GM19239 (cell line): Measurements from ENCODE around the gene ATP8A2.
"Not testable (repeated sequence)": the region's sequence is repeated elsewhere in the genome, so short reads cannot be mapped to it uniquely, and the experiment has no call there.

Experiments used
- DNase-seq: peaks from one replicate; pipeline ENCODE4 v3.0.0; 2011; ENCODE audit warnings: low spot score; ENCODE audit not compliant: insufficient read length
- FAIRE-seq: peaks from 2 replicates; lab custom pipeline; 2011; peaks lifted over from hg19 to GRCh38; lab: Jason Lieb, UNC

The ATP8A2 gene

DNA sequence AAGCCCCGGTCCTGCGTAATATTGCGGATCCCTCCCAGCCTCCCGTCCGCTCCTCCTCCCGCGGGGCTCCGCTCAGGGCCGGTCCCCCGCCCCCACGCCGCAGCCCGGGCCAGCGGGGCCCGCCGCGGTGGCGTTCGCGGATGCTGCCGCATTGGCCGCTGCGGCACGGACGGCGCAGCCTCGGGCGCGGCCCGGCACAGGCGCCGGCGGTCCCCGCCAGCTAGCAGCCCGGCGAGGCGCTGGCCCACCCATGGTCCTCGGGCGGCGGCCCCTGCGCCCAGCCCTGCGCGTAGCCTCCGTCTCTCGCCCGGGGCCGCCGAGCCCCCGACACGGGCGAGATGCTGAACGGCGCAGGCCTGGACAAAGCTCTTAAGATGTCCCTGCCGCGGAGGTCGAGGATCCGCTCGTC is at the start of gene ATP8A2:
TSS of gene ATP8A2 (plus strand) at position 100 of the 409 bp plus-strand sequence. CDS start at position 339, 239 bp downstream.
- DNase-seq (no peak), FAIRE-seq (no peak)

DNA sequence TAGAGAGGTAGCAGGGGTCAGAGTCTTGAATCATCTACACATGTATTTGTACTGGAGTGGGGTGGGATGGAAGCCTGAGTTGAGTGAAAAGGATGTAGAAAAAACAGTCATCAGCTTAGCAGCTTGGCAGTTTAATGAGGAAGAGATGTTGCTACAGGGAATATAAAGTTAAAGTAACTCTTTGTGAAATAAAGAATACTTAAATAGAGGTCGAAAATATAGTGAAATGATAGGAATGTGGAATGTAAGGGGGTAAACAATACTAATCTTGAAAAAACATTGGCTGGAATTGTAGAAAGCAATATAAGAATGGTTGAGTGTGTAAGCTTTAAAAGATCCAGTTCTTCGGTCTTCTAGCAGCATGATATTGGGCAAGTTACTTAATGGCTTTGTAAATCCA is 47.7 kb upstream of the ATP8A2 start:
- DNase-seq, result no peak
- FAIRE-seq, result no peak

DNA sequence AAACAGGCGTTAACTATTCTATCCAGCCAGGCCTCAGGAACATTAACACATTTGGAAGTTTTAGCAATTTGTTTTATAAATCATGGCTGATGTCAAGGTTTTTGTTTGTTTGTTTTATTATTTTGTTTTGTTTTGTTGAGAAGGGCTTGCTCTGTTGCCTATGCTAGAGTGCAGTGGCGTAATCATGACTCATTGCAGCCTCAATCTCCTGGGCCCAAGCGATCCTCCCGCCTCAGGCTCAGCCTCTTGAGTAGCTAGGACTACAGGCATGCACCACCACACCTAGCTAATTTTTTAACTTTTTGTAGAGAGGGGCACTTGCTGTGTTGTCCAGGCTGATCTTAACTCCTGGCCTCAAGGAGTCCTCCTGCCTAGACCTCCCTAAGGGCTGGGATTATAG is 42.1 kb upstream of the ATP8A2 start:
- FAIRE-seq (no peak), DNase-seq (no peak)

DNA sequence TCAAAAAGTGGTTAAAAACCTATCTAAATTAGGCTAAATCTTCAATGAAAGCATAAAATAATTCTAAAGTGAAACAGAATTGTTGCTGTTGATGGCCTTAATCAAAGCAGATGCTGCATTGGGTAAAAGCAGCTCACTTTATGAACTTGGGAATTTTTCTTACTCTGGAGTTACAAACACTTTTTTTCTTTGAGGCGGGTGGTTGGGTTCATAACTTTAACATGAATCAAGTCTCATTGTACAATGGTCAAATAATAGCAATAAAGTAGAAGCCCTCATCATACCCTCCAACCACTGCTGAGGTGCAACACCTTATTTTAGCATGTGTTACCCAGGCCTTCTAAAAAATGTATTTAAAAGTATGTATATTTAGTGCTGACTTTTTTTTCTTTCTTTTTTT is 41.2 kb upstream of the ATP8A2 start:
- DNase-seq (no peak), FAIRE-seq (no peak)

DNA sequence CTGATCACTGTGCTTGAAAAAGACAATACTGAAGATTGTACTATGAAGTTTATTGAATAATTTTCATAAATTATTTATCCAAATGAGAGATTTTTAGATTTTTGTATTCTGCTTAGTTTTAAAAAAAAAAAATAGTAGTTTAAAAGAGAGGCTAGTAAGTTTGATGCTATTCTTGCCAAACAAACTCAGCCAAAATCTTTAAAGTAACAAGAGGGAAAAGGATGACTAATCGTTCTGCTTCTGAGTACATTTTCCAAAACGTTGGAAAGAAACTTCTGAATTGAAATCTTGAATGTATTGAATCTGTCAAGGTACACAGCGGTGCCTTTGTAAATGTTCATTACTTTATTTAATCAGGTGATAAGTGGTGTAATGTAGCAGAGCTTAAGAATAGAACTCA is 35.9 kb upstream of the ATP8A2 start:
- FAIRE-seq, result no peak
- DNase-seq, result no peak

DNA sequence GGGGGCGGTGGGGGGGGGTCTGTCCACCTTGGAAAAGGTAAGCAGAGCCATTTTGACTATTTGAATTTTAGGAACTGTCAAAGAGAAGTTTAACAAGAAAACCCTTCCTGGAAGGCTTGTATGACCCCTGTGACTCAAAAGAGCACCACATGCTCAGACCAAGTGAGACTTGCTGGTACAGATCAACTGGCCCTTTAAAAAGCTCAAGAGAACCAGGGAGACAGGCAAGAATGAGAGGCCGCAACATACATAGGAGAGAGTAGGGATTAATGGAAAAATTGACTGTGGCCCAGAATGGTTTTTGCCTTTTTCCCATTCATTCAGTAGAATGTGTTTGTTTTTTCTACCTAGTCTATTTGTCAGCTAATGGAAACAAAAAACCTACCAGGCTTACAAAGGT is 26.2 kb upstream of the ATP8A2 start:
- DNase-seq, result no peak
- no peak for FAIRE-seq

DNA sequence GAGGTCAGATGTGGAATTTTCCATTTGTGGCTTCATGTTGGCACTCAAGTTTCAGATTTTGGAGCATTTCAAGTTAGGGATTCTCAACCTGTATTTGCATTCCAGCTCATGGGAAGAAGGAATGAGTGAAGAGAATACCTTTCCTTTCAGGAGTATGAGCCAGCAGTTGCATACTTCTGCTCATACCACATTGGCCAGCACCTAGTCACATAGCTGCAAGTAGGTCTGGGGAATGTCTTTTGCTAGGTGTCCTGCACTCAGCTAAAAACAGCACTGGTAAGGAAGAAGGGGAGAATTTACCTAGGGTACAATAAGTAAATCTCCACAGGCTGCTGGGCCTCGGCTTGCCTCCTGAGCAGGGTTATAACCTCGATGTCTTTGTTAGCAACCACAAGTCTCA is 24.6 kb upstream of the ATP8A2 start:
- DNase-seq, result no peak
- no peak for FAIRE-seq

DNA sequence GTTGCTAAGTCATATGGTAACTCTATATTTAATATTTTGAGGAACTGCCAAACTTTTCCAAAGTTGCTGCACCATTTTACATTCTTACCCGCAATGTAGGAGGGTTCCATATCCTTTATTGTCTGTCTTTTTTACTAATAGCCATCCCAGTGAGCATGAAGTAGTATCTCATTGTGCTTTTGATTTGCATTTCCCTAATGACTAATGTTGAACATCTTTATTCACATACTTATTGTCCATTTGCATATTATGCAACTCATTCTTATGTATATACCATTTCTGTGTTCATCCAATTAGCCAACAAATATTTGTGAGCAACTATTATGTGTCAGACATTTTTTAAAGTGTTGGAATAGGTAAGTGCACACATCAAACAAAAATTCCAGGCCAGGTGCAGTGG is 20.4 kb upstream of the ATP8A2 start:
- no peak for FAIRE-seq
- DNase-seq, result no peak

DNA sequence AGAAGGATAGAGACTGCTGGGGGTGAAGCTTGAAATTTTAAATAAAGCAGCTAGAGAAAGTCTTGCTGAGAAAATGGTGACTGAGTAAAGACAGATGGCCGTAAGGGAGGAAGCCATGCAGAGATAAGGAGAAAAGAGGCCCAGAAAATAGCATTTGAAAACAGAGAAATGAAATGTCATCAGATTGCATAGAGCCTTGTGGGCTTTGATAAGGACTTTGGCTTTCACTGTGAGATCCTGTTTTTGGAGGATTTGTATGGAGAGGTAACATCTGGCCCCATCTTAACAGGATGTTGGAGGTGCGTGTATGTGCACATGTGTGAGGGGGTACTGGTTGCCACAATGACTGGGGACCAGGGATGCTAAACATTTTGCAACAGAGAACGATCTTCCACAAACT is 19.5 kb upstream of the ATP8A2 start:
- DNase-seq (no peak), FAIRE-seq (no peak)

DNA sequence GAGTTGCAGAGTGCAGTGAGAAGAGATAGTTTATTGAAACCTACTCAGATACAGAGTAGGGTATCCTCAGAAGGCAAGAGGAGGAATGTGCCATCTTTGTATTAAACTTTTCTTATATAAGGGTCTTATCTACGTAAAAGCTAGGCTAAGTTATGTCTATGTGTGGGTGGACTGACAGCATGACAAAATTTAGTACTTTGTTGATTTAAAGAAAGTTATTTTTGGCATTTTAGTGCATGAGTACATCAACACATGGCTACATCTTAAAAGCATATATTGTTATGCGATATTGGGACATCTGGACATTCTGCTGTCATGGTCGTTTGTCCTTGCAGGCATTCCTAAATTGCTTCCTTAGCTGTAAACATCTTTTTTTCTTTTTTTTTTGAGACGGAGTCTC is 19.0 kb upstream of the ATP8A2 start:
- DNase-seq, result no peak
- no peak for FAIRE-seq

DNA sequence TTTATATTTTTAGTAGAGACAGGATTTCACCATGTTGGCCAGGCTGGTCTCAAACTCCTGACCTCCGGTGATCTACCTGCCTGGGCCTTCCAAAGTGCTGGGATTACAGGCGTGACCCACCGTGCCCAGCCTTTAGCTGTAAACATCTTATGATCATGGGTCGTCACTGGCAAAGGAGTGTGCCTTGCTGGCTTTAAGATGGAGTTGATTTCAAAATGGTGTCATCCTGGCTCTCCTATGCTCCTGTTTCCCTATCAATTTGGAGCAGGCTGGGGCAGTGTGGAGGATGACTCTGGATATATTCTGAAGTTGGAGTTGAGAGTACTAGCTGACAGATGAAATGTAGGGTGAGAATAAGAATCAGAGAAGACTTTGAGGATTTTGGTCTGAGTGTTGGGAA is 18.4 kb upstream of the ATP8A2 start:
- FAIRE-seq (no peak), DNase-seq (no peak)

DNA sequence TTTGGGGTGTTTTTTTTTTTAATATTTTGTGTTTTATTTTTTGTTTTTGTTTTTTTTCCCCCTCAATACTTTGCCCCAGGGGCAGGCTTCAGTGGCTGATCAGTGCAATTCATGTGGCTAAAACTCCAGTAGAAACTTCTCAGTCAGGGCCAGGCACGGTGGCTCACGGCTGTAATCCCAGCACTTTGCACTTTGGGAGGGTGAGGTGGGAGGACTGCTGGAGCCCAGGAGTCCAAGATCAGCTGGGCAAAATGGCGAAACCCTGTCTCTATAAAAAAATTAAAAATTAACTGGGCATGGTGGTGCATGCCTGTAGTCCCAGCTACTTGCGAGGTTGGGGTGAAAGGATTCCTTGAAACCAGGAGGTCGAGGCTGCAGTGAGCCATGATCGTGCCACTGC is 17.4 kb upstream of the ATP8A2 start:
- no peak for FAIRE-seq
- DNase-seq, result no peak

DNA sequence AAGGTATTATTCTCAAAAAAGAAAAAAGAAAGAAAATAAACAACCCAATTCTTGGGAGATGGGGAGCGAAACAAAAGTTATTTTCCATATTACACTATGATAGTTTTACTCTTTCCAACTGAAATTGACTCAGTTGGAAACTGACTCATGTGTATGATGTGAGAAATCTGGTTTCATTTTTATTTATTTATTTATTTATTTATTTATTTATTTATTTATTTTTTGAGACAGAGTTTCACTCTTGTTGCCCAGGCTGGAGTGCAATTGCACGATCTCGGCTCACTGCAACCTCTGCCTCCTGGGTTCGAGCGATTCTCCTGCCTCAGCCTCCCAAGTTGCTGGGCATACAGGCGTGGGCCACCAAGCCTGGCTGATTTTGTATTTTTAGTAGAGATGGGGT is 11.3 kb upstream of the ATP8A2 start:
- FAIRE-seq, DNase-seq: not testable (repeated sequence)

DNA sequence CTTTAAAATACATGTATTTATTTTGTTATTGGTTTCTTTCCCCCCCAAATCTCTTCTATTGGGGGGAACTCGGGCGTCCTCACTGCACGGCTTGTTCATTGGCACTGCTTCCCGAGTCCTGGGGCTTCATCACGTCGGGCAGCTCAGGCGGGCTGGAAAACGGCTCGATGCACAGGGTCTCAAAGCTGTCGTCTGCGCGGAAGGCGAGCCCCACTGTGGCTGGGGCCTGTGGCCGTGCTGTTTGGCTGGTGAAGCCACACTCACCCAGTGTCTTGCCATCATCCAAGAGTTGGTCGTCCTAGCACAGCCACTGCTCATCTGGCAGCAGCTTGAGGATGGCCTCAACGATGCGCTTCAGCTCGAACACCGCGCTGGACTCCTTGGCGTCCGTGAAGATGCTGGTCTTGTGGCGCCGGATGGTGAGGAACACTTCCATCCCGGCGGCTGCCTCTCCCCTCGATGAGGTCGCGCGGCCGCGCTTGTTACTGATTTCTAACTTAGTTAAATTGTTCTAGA is 6.0 kb upstream of the ATP8A2 start:
- no peak for FAIRE-seq
- no peak for DNase-seq

DNA sequence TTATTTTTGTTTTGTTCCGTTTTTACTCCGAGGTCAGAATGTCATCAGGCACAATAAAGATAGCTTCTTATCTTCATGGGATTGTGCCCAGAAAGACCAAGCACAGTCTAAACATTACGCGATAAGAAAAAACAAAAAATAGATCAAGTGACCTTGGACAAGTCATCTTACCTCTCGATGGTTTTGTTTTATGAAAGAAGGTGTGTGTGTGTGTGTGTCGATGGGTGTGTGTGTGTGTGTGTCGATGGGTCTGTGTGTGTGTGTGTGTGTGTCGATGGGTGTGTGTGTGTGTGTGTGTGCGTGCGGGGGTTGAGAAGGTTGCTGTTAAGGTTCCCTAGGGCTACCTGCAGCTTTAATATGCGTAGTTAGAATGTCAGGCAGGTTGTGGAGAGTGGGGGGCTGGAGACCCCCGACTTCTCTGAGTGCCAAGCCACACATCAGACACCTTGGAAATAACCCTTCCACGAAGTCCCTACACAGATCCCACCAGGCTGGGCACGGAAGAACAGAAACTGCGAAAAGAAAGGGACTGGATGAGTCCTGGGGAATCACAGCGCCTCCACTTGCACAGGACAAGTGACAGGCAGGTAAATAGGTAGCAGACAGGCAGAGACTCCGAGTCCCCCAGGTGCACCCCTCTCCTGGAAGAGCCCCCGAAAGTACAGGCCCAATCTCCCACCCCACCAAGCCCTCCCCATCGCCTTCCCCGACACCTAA is 458 bp upstream of the ATP8A2 start:
- DNase-seq (no peak), FAIRE-seq (no peak)

DNA sequence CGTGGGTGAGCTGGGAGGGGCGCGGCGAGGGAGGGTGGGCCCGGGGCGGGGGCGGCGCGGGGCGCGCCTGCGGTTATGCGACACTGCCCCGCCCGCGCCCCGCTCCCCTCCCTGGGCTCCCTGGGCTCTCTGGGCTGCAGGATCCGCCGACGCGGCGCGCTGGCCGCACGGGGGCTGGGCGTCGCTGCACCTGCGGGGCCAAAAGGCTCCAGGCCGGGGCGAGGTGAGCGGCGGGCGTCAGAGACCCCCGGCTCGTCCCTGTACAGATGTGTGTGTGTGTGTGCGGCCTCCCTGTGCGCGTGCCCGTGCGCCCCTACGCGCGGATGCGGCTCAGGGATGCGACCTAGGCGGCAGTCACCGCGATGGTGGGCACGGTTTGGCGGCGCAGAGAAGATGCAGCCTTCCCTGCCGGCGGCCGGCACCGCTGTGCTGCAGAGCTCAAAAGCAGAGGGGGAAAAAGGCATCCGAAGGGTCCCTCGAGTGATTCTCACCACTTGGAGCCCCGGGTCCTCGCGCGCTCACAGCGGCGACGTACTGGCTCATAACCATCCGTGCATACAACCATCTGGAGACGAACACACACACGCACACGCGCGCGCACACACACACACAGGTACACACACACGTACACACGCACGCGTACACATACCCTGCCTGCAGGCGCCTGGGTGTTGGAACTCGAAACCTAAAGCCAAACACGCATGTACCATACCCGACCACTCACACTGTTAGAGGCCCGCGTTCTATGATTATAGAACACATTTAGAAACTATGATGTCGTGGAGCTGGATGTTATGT is 709 bp downstream of the ATP8A2 start:
- DNase-seq (no peak), FAIRE-seq (no peak)

DNA sequence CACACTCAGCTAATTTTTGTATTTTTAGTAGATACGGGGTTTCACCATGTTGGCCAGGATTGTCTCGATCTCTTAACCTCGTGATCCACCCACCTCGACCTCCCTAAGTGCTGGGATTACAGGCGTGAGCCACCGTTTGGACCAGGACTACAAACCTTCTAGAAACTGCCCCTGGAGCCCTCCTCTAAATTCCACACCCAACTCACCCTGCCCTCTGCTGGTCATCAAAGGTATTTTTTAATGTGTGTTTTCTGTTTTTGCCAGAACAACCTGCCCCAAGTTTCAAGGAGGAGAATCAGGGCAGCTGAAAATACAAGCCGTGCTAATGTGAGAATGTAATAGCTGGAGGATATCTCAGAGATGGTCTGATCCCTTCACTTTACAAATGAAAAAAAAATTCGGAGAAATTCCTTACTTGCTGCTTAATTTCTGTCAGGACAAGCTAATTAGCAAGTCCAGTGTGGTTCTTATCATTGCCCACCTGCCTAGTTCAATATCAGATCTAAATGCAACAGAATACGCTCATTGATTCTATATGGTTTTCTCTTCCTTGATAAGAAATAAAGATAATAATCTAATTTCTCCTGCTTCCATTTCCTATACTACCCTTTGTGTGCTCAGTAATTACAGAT is 4.1 kb downstream of the ATP8A2 start:
- FAIRE-seq (peak; percentile 64), DNase-seq (peak; percentile 53)

DNA sequence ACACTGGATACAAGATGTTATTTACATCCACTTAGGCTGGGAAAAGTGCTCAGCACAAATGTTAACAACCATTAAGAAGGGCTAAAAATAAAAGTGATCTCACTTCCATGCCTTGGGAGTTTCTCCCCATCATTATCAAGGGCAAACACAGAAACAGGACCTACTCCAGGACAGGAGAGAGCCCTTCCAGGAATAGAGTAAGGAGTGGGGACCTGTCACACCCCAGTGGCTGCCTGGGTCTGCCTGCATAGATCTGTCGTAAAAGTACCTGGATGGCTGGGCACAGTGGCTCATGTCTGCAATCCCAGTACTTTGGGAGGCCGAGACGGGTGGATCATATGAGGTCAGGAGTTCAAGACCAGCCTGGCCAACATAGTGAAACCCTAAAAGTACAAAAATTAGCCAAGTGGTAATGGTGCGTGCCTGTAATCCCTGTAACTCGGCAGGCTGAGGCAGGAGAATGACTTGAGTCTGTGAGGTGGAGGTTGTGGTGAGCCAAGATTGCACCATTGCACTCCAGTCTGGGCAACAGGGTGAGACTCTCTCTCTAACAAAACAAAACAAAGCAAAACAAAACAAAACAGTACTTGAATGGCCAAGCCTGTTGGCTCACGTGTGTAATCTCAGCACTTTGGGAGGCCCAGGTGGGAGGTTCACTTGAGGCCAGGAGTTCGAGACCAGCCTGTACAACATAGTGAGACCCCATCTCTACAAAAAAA is 5.6 kb downstream of the ATP8A2 start:
- DNase-seq, result no peak
- FAIRE-seq, result no peak

DNA sequence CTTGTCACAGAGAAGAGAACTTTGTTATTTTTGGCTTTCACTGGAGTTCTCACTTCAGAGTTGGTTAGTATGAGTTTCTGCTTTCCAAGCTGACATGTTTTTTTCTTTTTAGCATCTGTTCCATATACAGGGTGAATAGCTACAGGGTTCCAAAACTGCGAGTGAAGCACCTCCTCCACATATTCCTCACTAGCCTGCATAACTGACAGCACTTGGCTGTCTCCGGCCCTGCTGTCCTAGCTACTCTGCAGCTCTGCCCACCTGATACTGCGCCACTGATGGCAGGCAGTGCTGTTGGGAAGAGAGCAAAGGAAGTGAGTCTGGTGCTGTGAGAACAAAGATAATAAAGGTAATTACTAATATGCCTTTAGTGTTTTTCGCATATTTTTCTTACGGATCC is 6.8 kb downstream of the ATP8A2 start:
- FAIRE-seq, result no peak
- no peak for DNase-seq

DNA sequence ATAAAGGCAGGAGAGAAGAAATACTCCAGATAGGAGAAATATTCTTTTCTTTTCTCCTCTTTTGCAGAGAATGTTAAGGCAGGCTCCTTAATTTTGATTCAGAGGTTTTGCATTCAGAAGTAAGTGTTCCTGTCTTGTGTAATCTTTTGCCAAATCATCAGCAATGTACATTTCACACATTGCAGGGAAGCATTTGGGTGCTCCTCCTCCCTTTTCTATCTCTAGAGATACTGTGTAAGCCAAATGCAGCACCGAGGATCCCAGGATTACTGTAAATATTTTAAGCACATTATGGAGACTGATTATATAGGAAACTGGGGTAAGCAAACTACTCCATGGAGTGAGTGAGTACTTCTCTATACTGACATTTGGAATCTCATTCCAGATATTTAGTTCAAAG is 7.2 kb downstream of the ATP8A2 start:
- no peak for FAIRE-seq

More for the DNA sequence above, 7.2 kb downstream of the ATP8A2 start:
- DNase-seq, result no peak
